ENCODE data around the gene TRIM74. TPM values are rescaled to one million over a fixed set of nuclear protein-coding genes. Genes with fewer than 3 reads are reported as not detected.
"Not testable (repeated sequence)": the region's sequence is repeated elsewhere in the genome, so short reads cannot be mapped to it uniquely, and the experiment has no call there.

Gene TRIM74
- total and polyA plus RNA-seq, 2 donors (not counting 3 experiments of a cell fraction or from before 2014, with no cell fraction given), result 0.07 to 0.58 TPM

DNA sequence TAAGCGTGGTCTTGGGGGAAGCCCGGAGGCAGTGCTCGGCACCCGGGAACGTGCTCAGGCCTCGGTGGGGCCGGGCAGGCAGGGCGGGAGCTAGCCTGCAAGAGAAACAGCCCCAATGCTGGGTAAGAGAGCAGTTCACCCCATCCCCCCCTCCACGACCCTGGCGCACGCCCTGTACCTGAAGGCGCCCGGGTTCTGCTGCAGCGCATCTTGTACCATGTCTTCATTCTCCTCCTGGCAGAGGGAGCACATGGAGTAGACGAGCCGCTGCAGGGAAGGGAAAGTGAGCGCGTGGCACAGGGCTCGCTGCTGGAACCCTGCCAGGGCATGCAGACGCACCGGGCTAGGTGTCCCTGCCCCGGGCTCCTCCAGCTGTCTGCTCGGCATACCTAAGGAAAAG, 20.6 kb downstream of the TRIM74 start:
- H3K9ac ChIP-seq (replicated peaks; ENCODE audit: extremely low read depth, insufficient read depth, low read length); H2AFZ ChIP-seq (ENCODE audit: low read depth, low read length); H4K20me1 ChIP-seq (replicated peaks; ENCODE audit: control insufficient read depth, extremely low read depth, insufficient read depth, low read length); H3K4me3 ChIP-seq (replicated peaks in 1 of 3; ENCODE audit: insufficient read depth in 1 of 3, low read depth in 1 of 3, low read length in 3 of 3); dilution Hi-C loops (cut with MboI; ENCODE audit: extremely low pct_ligation_motif_present, low sequenced_read_pairs); H3K9me1 ChIP-seq (replicated peaks; ENCODE audit: control insufficient read depth, extremely low read depth, insufficient read depth, low read length); CTCF ChIA-PET; BruUV-seq (replicated peaks); H3K27ac ChIP-seq (ENCODE audit: insufficient read depth, low read depth, low read length); intact Hi-C loops (cut with micrococcal nuclease); H3K4me1 ChIP-seq (ENCODE audit: control insufficient read depth, extremely low read depth, insufficient read depth, low read length); H3K27me3 ChIP-seq (ENCODE audit: control insufficient read depth in 2 of 2, insufficient read depth in 2 of 2, low read length in 2 of 2); FAIRE-seq; H3K79me2 ChIP-seq (ENCODE audit: control insufficient read depth, insufficient read depth, low read length); H3K9me3 ChIP-seq (replicated peaks; ENCODE audit: control insufficient read depth, insufficient read depth, low read length); DNase-seq (ENCODE audit: low read depth, low spot score); POLR2A ChIA-PET; H3K4me2 ChIP-seq (ENCODE audit: insufficient read depth, low read length): not testable (repeated sequence)
- peaks cover 0 to 10% of the 10 kb centered on the region in 2 experiments for H3K36me3 ChIP-seq (ENCODE audit: control insufficient read depth in 2 of 2, extremely low read depth in 1 of 2, insufficient read depth in 2 of 2, low read length in 2 of 2)

DNA sequence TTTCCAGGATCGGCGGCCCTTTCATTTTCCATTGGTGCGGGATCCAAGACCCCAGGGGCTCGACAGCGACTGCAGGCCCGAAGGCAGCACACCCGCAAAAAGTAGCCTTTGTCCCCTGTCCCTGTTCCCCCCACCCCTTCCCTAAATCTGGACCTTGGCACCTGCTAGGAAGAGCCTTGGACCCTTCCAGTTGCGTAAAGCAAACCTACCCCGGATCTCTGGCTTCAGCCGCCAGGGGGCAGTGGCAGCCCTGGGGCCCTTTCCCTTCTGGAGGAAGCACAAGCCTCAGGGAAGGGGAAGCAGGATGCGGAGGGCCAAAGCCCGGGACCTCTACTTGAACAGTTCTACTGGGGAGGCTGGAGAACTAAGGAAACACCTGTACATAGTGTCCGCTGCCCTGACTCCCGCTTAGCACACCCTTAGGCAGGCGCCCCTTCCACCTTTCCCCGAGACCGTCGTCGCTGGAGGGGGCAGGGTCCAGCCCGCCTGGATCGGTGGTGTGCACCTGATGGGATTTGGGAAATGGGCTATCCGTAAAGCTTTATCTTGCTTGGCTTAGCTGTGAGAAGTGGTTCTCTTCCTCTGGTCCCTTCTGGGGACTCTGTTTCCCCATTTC, 23.0 kb downstream of the TRIM74 start:
- POLR2A ChIA-PET; CTCF ChIA-PET; intact Hi-C loops (cut with micrococcal nuclease): not testable (repeated sequence)

DNA sequence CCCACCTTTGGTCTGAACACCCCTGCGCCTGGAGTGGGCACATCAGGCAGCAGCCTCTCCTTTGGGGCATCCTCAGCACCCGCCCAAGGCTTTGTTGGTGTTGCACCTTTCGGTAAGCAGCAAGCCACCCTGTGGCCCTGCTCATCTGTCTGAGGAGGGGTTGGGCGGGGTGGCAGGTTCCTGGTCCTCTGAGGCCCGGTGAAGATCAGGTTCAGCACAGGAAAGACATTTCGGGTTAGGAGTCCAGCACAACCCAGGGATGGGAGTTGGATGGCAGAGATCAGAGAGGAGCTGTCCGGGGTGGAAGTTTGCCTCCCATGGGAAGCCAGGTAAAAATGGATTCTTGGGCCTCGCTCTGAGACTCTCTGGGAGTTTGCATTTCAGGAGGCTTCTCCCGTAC, 23.7 kb downstream of the TRIM74 start:
- CTCF ChIA-PET; H3K4me1 ChIP-seq (ENCODE audit: control insufficient read depth, extremely low read depth, insufficient read depth, low read length); H4K20me1 ChIP-seq (replicated peaks; ENCODE audit: control insufficient read depth, extremely low read depth, insufficient read depth, low read length); POLR2A ChIA-PET; dilution Hi-C loops (cut with MboI; ENCODE audit: extremely low pct_ligation_motif_present, low sequenced_read_pairs); H3K27me3 ChIP-seq (ENCODE audit: control insufficient read depth in 2 of 2, insufficient read depth in 2 of 2, low read length in 2 of 2); H3K79me2 ChIP-seq (ENCODE audit: control insufficient read depth, insufficient read depth, low read length); H3K4me3 ChIP-seq (replicated peaks in 1 of 3; ENCODE audit: insufficient read depth in 1 of 3, low read depth in 1 of 3, low read length in 3 of 3); BruUV-seq (replicated peaks); DNase-seq (ENCODE audit: low read depth, low spot score); H3K9me3 ChIP-seq (replicated peaks; ENCODE audit: control insufficient read depth, insufficient read depth, low read length); H3K4me2 ChIP-seq (ENCODE audit: insufficient read depth, low read length); H3K9me1 ChIP-seq (replicated peaks; ENCODE audit: control insufficient read depth, extremely low read depth, insufficient read depth, low read length); H2AFZ ChIP-seq (ENCODE audit: low read depth, low read length); H3K9ac ChIP-seq (replicated peaks; ENCODE audit: extremely low read depth, insufficient read depth, low read length); intact Hi-C loops (cut with micrococcal nuclease); H3K27ac ChIP-seq (ENCODE audit: insufficient read depth, low read depth, low read length); FAIRE-seq: not testable (repeated sequence)
- peaks cover 0 to 10% of the 10 kb centered on the region in 2 experiments for H3K36me3 ChIP-seq (ENCODE audit: control insufficient read depth in 2 of 2, extremely low read depth in 1 of 2, insufficient read depth in 2 of 2, low read length in 2 of 2)

More for the DNA sequence above, 23.0 kb downstream of the TRIM74 start:
- BruUV-seq (replicated peaks); H2AFZ ChIP-seq (ENCODE audit: low read depth, low read length); H3K4me3 ChIP-seq (replicated peaks in 1 of 3; ENCODE audit: insufficient read depth in 1 of 3, low read depth in 1 of 3, low read length in 3 of 3); H3K4me1 ChIP-seq (ENCODE audit: control insufficient read depth, extremely low read depth, insufficient read depth, low read length); H4K20me1 ChIP-seq (replicated peaks; ENCODE audit: control insufficient read depth, extremely low read depth, insufficient read depth, low read length); DNase-seq (ENCODE audit: low read depth, low spot score); H3K9me3 ChIP-seq (replicated peaks; ENCODE audit: control insufficient read depth, insufficient read depth, low read length); H3K27ac ChIP-seq (ENCODE audit: insufficient read depth, low read depth, low read length); dilution Hi-C loops (cut with MboI; ENCODE audit: extremely low pct_ligation_motif_present, low sequenced_read_pairs); H3K4me2 ChIP-seq (ENCODE audit: insufficient read depth, low read length); H3K79me2 ChIP-seq (ENCODE audit: control insufficient read depth, insufficient read depth, low read length); H3K27me3 ChIP-seq (ENCODE audit: control insufficient read depth in 2 of 2, insufficient read depth in 2 of 2, low read length in 2 of 2); FAIRE-seq; H3K9me1 ChIP-seq (replicated peaks; ENCODE audit: control insufficient read depth, extremely low read depth, insufficient read depth, low read length); H3K9ac ChIP-seq (replicated peaks; ENCODE audit: extremely low read depth, insufficient read depth, low read length): not testable (repeated sequence)
- peaks cover 0 to 10% of the 10 kb centered on the region in 2 experiments for H3K36me3 ChIP-seq (ENCODE audit: control insufficient read depth in 2 of 2, extremely low read depth in 1 of 2, insufficient read depth in 2 of 2, low read length in 2 of 2)
- TF ChIP-seq, protein P1, sequence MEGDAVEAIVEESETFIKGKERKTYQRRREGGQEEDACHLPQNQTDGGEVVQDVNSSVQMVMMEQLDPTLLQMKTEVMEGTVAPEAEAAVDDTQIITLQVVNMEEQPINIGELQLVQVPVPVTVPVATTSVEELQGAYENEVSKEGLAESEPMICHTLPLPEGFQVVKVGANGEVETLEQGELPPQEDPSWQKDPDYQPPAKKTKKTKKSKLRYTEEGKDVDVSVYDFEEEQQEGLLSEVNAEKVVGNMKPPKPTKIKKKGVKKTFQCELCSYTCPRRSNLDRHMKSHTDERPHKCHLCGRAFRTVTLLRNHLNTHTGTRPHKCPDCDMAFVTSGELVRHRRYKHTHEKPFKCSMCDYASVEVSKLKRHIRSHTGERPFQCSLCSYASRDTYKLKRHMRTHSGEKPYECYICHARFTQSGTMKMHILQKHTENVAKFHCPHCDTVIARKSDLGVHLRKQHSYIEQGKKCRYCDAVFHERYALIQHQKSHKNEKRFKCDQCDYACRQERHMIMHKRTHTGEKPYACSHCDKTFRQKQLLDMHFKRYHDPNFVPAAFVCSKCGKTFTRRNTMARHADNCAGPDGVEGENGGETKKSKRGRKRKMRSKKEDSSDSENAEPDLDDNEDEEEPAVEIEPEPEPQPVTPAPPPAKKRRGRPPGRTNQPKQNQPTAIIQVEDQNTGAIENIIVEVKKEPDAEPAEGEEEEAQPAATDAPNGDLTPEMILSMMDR (IDR thresholded peaks at IDR 0.05; ENCODE audit: extremely low read depth in 1 of 2, insufficient read depth in 1 of 2, low read depth in 1 of 2, low read length in 2 of 2), result peak in 1 of 2 donors; percentile 11

DNA sequence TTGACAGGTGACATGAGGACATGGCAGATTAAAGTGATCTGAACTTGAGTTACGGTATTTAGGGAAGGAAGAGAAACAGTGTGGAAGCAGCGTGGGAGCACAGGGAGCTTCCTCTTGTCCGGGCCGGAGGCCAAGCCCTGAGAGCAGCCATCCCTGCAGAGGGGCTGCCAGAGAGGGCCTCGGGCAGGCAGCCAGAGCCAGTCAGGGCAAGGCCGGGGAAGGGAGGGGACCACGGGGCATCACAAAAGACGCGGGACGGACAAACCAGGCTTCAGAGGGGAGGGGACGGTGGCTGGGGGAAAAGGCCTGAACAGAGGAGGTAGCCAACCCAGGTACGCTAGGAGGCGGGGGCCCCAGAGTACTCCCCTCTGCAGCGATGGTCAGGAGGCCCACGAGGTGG, 24.3 kb downstream of the TRIM74 start:
- H3K79me2 ChIP-seq (ENCODE audit: control insufficient read depth, insufficient read depth, low read length); H3K27me3 ChIP-seq (ENCODE audit: control insufficient read depth in 2 of 2, insufficient read depth in 2 of 2, low read length in 2 of 2); H4K20me1 ChIP-seq (replicated peaks; ENCODE audit: control insufficient read depth, extremely low read depth, insufficient read depth, low read length); POLR2A ChIA-PET; H3K9ac ChIP-seq (replicated peaks; ENCODE audit: extremely low read depth, insufficient read depth, low read length); H3K4me3 ChIP-seq (replicated peaks in 1 of 3; ENCODE audit: insufficient read depth in 1 of 3, low read depth in 1 of 3, low read length in 3 of 3); BruUV-seq (replicated peaks); FAIRE-seq; H3K4me2 ChIP-seq (ENCODE audit: insufficient read depth, low read length); CTCF ChIA-PET; H3K9me1 ChIP-seq (replicated peaks; ENCODE audit: control insufficient read depth, extremely low read depth, insufficient read depth, low read length); H3K9me3 ChIP-seq (replicated peaks; ENCODE audit: control insufficient read depth, insufficient read depth, low read length); H3K27ac ChIP-seq (ENCODE audit: insufficient read depth, low read depth, low read length); dilution Hi-C loops (cut with MboI; ENCODE audit: extremely low pct_ligation_motif_present, low sequenced_read_pairs); intact Hi-C loops (cut with micrococcal nuclease); DNase-seq (ENCODE audit: low read depth, low spot score); H3K4me1 ChIP-seq (ENCODE audit: control insufficient read depth, extremely low read depth, insufficient read depth, low read length); H2AFZ ChIP-seq (ENCODE audit: low read depth, low read length): not testable (repeated sequence)
- H3K36me3 ChIP-seq (ENCODE audit: control insufficient read depth in 2 of 2, extremely low read depth in 1 of 2, insufficient read depth in 2 of 2, low read length in 2 of 2), result peaks cover 0 to 10% of the 10 kb centered on the region in 2 experiments
